HepG2 (cell line): ENCODE results near the gene FAM167B. TPM values are rescaled to one million over a fixed set of nuclear protein-coding genes. Genes with fewer than 3 reads are reported as not detected.

ENCODE experiments used
- AHR ChIP-seq: IDR thresholded peaks from 2 replicates; pipeline ENCODE4 v1.6.1; 2018; ENCODE audit warnings: missing genetic modification reagents, missing compliant biosample characterization
- CENPT ChIP-seq: sonication (generic); formaldehyde crosslinking; IDR thresholded peaks from 2 replicates; pipeline ENCODE4 v1.8.0; 2022; ENCODE audit warnings: low read depth, mild to moderate bottlenecking, moderate library complexity, missing genetic modification reagents
- GFI1 ChIP-seq: sonication (generic); formaldehyde crosslinking; IDR thresholded peaks from 2 replicates; pipeline ENCODE4 v1.5.0; 2020; ENCODE audit warnings: missing genetic modification reagents, mild to moderate bottlenecking, borderline replicate concordance
- HNRNPL ChIP-seq: fragments of 200-400 bp; formaldehyde crosslinking; IDR thresholded peaks from 2 replicates; pipeline ENCODE4 v1.6.1; 2017; ENCODE audit warnings: mild to moderate bottlenecking, low read depth, low read length
- MAF1 ChIP-seq: sonication (generic); formaldehyde crosslinking; IDR thresholded peaks from 2 replicates; pipeline ENCODE4 v1.5.0; 2020; ENCODE audit warnings: missing genetic modification reagents, borderline replicate concordance
- MED8 ChIP-seq: sonication (generic); formaldehyde crosslinking; IDR thresholded peaks from 2 replicates; pipeline ENCODE4 v1.8.1; 2023; ENCODE audit warnings: mild to moderate bottlenecking, missing genetic modification reagents; ENCODE audit not compliant: insufficient replicate concordance
- SAP130 ChIP-seq: IDR thresholded peaks from 2 replicates; pipeline ENCODE4 v1.6.1; 2016; ENCODE audit warnings: low read depth
- SPEN ChIP-seq: sonication (generic); formaldehyde crosslinking; IDR thresholded peaks from 2 replicates; pipeline ENCODE4 v1.5.1; 2020; ENCODE audit warnings: low read depth, mild to moderate bottlenecking, missing genetic modification reagents
- STAT5B ChIP-seq: sonication (generic); formaldehyde crosslinking; IDR thresholded peaks from 2 replicates; pipeline ENCODE4 v1.4.0; 2020; ENCODE audit warnings: missing genetic modification reagents
- THAP11 ChIP-seq: IDR thresholded peaks from 2 replicates; pipeline ENCODE4 v1.6.1; 2016; ENCODE audit warnings: missing biosample characterization, missing genetic modification reagents
- ZMYM3 ChIP-seq: sonication (generic); formaldehyde crosslinking; IDR thresholded peaks from 2 replicates; pipeline ENCODE4 v1.5.1; 2020; ENCODE audit warnings: mild to moderate bottlenecking, missing genetic modification reagents
- ZNF562 ChIP-seq: sonication (generic); formaldehyde crosslinking; IDR thresholded peaks from 2 replicates; pipeline ENCODE4 v1.8.0; 2022; ENCODE audit warnings: missing genetic modification reagents, borderline replicate concordance
- ZNF569 ChIP-seq: sonication (generic); formaldehyde crosslinking; IDR thresholded peaks from 2 replicates; pipeline ENCODE4 v1.5.0; 2020; ENCODE audit warnings: mild to moderate bottlenecking, missing genetic modification reagents, moderate library complexity, borderline replicate concordance
- ZNF7 ChIP-seq: IDR thresholded peaks from 2 replicates; pipeline ENCODE4 v1.6.1; 2016; ENCODE audit warnings: missing biosample characterization, missing genetic modification reagents
- polyA plus RNA-seq, 8 experiments: library from polyadenylated mRNA; depleted of rRNA in 3 of 8; stranded (reverse) in 7 of 8; unstranded in 1 of 8; fragments of >200 nt; fragmentation: Illumina TruSeq in 4 of 8; extraction: Trizol in 4 of 8; gene quantifications; 2 replicates each; pipeline versions ENCODE4 v1.2.1 to v1.2.3, GENCODE V29; 2011 to 2016; ENCODE audit warnings: low read depth in 4 of 8, missing spikeins in 1 of 8, mixed read lengths in 1 of 8; ENCODE audit not compliant: insufficient read depth in 1 of 8
- total RNA-seq, 5 experiments: library from RNA; depleted of rRNA; stranded (reverse); fragments of >200 nt; fragmentation: Illumina TruSeq; extraction: Trizol; gene quantifications; 2 replicates each; pipeline ENCODE4 v1.2.3, GENCODE V29; 2016; ENCODE audit warnings: low read depth in 1 of 5
- TF ChIP-seq, protein P1 (sequence below): sonication (generic); formaldehyde crosslinking; IDR thresholded peaks from 2 replicates; pipeline ENCODE4 v1.8.1; 2022; ENCODE audit warnings: low read depth, mild to moderate bottlenecking, missing genetic modification reagents
- TF ChIP-seq, protein P2 (sequence below): sonication (generic); formaldehyde crosslinking; IDR thresholded peaks from 2 replicates; pipeline ENCODE4 v1.4.0; 2020; ENCODE audit warnings: mild to moderate bottlenecking, missing genetic modification reagents
- TF ChIP-seq, protein P3 (sequence below): sonication (generic); formaldehyde crosslinking; IDR thresholded peaks from 2 replicates; pipeline ENCODE4 v1.8.0; 2022; ENCODE audit warnings: mild to moderate bottlenecking, missing genetic modification reagents, moderate library complexity
- TF ChIP-seq, protein P4 (sequence below): sonication (generic); formaldehyde crosslinking; IDR thresholded peaks from 2 replicates; pipeline ENCODE4 v1.4.0; 2020; ENCODE audit warnings: missing genetic modification reagents

The FAM167B gene
- total and polyA plus RNA-seq, 2 of the 13 experiments (the other 11 are each of a cell fraction or from before 2014, with no cell fraction given): 0.15 to 0.70 TPM

DNA sequence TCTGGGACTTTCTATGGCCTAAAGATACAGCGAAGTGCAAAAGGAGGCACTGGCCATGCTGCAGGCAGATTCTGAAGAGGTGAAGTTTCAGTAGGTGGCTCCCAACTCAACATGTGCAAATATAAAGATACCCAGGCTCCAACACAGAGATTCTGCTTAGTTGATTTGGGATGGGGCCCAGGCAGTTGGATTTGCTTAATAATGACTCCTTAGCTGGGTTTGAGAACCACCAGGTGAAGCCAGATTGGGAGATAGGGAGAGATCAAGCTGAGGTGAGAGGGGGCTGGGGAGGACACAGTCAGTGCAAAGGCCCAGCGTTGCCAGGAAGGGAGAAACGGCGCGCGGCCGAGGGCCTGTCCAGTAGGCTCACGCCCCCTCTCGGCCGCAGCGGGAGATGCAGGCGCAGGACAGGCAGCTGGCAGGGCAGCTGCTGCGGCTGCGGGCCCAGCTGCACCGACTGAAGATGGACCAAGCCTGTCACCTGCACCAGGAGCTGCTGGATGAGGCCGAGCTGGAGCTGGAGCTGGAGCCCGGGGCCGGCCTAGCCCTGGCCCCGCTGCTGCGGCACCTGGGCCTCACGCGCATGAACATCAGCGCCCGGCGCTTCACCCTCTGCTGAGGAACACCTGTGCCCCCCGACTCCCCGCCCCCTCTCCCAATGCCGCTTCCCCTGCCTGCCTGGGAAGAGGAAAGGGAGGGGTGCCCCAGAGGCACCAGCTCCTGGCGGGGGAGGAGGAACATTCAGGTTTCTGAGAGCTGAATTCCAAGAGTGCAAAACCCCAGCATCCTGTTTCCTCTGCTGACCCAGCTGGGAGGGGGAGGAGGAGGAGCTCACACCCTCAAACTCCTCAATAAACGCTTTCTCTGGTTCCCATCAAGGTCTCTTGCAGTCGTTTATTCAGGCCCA, 1.2 kb downstream of the FAM167B start (continued):
- no peak for TF ChIP-seq ZNF562 (CRISPR knock-in tag)
- TF ChIP-seq AHR (CRISPR knock-in tag): no peak
- peak; percentile 41; the same call in 1 of the 2 replicates for TF ChIP-seq CENPT
- TF ChIP-seq ZNF569 (CRISPR knock-in tag): no peak
- TF ChIP-seq GFI1: 0 out of 2 replicates have a peak, but pooled peaks have one; percentile 26
- TF ChIP-seq, protein P1, sequence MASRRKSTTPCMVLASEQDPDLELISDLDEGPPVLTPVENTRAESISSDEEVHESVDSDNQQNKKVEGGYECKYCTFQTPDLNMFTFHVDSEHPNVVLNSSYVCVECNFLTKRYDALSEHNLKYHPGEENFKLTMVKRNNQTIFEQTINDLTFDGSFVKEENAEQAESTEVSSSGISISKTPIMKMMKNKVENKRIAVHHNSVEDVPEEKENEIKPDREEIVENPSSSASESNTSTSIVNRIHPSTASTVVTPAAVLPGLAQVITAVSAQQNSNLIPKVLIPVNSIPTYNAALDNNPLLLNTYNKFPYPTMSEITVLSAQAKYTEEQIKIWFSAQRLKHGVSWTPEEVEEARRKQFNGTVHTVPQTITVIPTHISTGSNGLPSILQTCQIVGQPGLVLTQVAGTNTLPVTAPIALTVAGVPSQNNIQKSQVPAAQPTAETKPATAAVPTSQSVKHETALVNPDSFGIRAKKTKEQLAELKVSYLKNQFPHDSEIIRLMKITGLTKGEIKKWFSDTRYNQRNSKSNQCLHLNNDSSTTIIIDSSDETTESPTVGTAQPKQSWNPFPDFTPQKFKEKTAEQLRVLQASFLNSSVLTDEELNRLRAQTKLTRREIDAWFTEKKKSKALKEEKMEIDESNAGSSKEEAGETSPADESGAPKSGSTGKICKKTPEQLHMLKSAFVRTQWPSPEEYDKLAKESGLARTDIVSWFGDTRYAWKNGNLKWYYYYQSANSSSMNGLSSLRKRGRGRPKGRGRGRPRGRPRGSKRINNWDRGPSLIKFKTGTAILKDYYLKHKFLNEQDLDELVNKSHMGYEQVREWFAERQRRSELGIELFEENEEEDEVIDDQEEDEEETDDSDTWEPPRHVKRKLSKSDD: 0 out of 2 replicates have a peak, but pooled peaks have one; percentile 51
- TF ChIP-seq ZMYM3: peak; percentile 99
- TF ChIP-seq THAP11 (CRISPR knock-in tag): peak; percentile 54; the same call in 1 of the 2 replicates
- no peak for TF ChIP-seq MAF1 (CRISPR knock-in tag)
- peak; percentile 70 for TF ChIP-seq SPEN (CRISPR knock-in tag)
- TF ChIP-seq, protein P2, sequence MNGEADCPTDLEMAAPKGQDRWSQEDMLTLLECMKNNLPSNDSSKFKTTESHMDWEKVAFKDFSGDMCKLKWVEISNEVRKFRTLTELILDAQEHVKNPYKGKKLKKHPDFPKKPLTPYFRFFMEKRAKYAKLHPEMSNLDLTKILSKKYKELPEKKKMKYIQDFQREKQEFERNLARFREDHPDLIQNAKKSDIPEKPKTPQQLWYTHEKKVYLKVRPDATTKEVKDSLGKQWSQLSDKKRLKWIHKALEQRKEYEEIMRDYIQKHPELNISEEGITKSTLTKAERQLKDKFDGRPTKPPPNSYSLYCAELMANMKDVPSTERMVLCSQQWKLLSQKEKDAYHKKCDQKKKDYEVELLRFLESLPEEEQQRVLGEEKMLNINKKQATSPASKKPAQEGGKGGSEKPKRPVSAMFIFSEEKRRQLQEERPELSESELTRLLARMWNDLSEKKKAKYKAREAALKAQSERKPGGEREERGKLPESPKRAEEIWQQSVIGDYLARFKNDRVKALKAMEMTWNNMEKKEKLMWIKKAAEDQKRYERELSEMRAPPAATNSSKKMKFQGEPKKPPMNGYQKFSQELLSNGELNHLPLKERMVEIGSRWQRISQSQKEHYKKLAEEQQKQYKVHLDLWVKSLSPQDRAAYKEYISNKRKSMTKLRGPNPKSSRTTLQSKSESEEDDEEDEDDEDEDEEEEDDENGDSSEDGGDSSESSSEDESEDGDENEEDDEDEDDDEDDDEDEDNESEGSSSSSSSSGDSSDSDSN (CRISPR knock-in tag): peak; percentile 74
- TF ChIP-seq HNRNPL: 0 out of 2 replicates have a peak, but pooled peaks have one; percentile 50
- TF ChIP-seq MED8 (CRISPR knock-in tag): peak; percentile 57
- TF ChIP-seq, protein P3, sequence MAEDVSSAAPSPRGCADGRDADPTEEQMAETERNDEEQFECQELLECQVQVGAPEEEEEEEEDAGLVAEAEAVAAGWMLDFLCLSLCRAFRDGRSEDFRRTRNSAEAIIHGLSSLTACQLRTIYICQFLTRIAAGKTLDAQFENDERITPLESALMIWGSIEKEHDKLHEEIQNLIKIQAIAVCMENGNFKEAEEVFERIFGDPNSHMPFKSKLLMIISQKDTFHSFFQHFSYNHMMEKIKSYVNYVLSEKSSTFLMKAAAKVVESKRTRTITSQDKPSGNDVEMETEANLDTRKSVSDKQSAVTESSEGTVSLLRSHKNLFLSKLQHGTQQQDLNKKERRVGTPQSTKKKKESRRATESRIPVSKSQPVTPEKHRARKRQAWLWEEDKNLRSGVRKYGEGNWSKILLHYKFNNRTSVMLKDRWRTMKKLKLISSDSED (CRISPR knock-in tag): no peak
- TF ChIP-seq, protein P4, sequence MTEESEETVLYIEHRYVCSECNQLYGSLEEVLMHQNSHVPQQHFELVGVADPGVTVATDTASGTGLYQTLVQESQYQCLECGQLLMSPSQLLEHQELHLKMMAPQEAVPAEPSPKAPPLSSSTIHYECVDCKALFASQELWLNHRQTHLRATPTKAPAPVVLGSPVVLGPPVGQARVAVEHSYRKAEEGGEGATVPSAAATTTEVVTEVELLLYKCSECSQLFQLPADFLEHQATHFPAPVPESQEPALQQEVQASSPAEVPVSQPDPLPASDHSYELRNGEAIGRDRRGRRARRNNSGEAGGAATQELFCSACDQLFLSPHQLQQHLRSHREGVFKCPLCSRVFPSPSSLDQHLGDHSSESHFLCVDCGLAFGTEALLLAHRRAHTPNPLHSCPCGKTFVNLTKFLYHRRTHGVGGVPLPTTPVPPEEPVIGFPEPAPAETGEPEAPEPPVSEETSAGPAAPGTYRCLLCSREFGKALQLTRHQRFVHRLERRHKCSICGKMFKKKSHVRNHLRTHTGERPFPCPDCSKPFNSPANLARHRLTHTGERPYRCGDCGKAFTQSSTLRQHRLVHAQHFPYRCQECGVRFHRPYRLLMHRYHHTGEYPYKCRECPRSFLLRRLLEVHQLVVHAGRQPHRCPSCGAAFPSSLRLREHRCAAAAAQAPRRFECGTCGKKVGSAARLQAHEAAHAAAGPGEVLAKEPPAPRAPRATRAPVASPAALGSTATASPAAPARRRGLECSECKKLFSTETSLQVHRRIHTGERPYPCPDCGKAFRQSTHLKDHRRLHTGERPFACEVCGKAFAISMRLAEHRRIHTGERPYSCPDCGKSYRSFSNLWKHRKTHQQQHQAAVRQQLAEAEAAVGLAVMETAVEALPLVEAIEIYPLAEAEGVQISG (CRISPR knock-in tag): peak; percentile 69
- no peak for TF ChIP-seq STAT5B
- TF ChIP-seq ZNF7 (CRISPR knock-in tag): peak; percentile 95
- TF ChIP-seq SAP130 (CRISPR knock-in tag): peak; percentile 75
